GM19468 (cell line): ENCODE measurements around the gene GHR.

Experiments used
- ATAC-seq: cut with Tn5 transposase; IDR thresholded peaks from one replicate; pipeline ENCODE4 v1.9.1; 2021; ENCODE audit warnings: mild to moderate bottlenecking, moderate library complexity, moderate number of reproducible peaks; ENCODE audit not compliant: unreplicated experiment; ENCODE audit errors: extremely low read depth

Gene GHR

DNA sequence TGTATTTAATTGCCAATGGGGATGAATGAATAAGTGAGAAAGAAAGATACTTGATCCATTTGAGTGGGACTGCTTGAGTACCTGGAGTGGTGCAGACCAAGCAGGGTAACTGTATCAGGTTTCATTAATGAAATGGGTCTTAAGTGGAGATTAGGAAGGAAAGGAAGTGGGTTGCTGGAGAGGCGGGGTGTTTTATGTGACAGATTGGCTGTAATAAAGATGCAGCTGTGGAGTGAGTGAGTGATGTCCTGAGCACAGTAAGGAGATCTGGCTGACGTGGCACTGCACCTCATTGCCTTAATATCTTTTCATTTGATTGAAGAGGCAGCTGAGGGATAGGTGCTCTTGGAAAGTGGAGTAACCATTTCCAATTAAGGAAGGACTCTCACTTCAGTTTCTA lies 172.4 kb downstream of the GHR start:
- ATAC-seq, result no peak

DNA sequence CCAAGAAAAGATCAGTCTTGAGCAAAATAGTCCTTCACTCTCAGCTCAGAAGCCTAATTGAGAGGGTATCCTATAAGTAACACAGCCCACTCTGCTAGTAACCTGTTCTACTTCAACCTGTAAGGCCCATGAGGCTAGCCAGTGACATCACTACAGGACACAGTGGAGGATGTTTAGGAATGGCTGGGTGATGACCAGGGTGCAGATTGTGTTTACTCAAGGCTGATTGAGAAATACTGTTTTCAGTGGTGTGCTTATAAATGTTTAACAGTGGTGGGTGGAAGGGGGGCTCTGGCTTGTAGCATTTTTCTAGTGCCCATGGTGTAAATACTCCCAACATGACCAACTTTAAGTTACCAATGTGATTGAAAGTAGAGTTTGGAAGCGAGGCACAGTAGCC lies 173.6 kb downstream of the GHR start:
- no peak for ATAC-seq

DNA sequence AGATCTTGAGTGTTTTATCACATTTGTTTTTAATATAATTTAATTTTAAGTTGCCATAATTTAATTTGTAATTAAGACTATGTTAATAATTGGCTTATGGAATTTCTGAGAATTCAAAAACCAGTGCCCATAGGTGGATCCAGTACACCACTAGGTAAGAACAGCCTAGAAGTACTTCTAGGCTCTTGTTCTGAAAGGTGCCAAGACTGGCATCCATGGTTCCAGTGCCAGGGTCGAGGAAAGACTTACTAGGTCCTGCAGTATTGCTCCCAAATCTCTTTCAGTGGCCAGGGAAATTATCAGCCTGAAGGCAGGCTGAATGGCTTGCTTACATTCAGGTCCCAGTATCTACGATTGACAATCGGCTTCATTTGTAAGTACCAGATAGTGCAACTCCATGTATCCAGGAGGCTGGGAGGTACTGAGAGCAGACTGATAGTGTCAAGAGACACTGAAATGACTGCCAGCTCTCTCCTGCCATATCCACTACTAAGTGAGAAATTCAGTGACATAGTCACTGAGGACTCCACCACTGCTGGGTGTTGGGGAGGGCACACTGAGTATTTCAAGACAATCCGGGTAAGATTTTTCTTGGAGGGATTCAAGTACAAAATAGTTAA lies 174.2 kb downstream of the GHR start:
- no peak for ATAC-seq

DNA sequence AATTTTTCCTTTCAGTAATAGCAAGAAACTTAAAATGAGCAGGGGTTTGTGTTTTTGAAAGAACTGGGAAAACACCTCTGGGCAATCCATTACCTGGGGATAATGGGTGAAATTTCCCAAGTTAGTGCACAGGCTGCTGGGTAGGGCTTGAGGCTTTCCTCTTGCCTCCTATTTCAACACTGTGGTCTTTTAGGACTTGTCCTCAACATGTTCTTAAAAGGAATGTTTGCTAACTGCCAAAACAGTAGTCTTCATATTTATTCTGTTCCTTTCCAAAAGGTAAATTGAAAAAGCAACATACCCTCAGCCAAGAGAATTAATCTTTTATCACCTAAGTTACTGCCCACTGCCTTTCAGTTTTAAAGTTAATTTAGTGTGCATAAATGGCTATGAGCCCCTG lies 175.1 kb downstream of the GHR start:
- no peak for ATAC-seq

DNA sequence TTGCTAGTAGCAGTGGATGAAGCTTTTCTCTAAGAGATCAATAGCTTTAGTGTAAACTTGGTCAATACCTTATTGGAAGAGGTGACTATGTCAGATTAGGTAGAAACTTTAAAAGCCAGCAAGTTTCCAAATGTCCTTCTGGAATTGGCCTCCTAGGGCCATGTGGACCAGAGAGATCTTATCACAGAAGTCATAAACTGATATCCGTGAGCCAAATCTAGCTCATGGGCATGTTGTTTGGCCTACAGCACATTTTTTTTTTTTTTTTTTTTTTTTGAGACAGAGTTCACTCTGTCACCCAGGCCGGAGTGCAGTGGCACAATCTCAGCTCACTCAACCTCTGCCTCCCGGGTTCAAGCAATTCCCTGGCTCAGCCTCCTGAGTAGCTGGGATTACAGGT lies 175.9 kb downstream of the GHR start:
- ATAC-seq, result no peak

DNA sequence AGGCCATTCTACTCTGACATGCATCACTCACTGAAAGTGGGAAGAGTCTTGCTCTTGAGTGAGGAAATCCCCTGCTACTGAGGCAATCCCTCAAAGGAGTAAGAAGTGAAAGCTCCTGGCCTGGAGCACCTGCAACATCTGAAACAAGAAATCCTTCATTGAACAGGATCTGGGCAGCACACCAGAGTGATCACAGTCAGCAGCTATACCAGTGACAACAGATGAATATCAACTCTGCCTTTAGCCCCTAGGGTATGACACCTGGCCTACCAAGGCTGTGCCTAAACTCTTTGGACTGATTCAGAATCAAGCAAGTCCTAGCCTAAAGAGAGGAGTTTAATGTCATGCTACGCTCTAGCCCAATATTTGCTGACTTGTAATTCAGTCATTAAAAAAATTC lies 177.2 kb downstream of the GHR start:
- ATAC-seq, result no peak

DNA sequence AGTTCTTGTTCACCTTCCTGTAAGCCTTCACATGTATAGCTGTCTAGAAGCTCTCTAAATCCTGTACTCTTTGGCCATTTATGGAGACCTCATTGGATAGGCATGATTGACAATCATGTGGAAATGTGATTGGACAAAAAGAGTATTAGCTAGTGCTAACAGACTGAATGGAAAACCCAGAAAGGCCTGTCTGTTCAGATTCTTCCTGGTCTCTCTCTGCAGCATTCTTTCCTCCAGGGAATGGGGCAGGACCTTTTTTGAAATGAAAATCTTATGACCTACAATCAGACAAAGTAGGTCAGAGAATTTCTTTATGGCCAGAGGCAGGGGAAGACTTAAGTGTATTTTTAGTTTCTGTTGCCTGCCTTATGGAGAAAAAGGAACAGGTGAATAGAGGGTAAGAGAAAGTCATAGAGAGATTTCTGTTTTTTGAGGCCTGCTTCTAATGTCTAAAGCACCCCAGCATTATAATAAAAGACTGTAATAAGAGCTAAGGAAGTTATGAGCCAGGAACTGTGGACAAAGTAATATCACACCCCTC lies 181.0 kb downstream of the GHR start:
- ATAC-seq, result no peak

DNA sequence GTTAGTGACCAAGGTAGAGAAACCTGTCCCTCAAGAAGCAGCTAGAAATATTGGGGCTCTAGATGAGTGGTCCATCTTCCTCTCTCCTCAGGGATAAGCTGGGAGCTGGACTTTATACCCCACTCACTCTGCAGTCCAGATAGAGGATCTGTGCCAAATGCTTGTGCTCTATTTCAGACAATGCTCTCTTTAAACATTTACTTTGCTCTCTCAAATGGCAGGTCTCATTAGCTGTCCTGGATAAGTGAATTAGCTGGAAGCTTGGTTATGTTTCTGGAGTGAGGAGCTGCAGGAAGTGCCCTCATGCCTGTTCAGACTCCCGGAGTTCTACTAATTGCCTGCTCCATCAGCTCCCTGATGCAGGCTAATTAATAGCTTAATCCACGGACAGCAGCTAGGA lies 182.3 kb downstream of the GHR start:
- no peak for ATAC-seq

DNA sequence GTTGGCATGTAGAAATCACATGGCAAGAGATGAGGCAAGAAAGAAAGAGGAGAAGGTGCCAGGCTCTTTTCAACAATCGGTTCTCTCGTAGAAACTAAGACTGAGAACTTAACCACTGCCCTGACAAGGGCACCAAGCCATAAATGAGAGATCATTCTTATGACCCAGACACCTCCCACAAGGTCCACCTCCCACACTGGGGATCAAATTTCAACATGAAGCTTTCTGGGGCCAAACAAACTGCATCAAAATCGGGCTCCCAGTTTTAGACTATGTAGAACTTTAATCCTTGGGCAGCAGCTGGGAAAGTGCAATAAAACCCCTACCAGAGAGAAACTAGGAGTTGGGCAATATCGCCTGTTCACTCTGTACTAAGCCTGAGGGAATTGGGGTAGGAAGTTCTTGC lies 183.2 kb downstream of the GHR start:
- ATAC-seq, result no peak

DNA sequence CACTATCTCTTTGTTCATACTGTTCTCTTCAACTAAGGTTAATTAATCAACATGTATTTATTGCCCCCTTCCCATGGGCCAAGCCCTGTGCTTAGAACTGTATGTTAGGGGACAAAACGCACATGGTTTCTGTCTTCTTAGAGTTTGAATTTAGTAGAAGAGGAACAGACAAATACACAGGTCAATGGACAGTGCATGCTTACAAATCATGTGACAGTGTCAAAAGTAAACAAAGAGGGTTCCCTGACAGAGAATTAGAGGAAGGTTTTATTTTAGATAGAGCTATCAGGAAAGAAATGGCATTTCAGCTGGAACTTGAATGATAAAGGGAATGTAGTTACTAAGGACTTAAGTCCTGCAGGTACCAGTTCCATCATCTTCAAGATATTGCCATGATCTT lies 188.2 kb downstream of the GHR start:
- ATAC-seq, result no peak

DNA sequence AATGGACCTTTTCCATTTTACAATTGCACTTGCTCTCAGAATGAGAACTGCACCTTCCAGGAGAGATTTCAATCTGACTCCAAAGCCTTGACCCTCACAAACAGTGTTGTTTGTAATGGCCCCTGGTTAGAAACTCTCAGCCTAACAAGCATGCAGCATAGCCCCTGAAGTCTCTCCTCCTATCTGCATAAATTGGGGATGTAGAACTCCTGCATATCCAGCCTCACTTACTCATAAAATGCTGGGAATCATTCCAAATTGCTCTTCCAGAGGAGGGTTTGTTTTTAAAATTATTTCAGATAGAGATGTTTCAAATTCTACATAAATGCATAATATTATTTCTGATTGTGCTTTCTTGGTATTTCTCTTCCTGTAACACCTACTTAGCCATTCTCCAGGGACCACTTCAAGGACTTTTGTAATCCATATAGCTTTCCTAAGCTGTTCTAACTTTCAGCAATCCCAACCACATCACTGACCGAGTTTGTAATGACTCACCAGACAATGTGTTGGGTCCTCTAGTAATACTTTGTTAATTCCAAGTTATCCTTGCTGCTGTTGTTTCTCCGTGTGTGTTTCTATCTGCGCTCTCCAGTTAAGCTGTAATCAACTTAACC lies 189.6 kb downstream of the GHR start:
- no peak for ATAC-seq

DNA sequence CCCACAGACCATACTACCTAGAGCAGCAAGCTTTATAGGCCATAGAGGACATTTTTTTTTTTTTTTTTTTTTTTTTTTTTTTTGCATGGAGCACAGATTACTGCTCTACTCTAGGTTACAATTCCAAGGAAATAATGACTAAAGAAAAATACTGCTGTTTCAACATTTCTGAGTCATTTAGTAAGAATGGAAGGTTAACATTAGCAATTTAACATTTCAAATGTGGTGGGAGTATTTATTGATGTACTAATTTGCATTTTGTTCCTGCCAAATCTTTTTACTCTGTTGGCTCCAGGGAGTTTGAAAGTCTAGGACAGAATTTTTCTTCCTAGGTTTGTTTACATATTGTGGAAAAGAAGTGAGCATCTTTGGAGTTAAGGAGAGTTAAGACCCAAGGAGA lies 191.3 kb downstream of the GHR start:
- ATAC-seq, result no peak

DNA sequence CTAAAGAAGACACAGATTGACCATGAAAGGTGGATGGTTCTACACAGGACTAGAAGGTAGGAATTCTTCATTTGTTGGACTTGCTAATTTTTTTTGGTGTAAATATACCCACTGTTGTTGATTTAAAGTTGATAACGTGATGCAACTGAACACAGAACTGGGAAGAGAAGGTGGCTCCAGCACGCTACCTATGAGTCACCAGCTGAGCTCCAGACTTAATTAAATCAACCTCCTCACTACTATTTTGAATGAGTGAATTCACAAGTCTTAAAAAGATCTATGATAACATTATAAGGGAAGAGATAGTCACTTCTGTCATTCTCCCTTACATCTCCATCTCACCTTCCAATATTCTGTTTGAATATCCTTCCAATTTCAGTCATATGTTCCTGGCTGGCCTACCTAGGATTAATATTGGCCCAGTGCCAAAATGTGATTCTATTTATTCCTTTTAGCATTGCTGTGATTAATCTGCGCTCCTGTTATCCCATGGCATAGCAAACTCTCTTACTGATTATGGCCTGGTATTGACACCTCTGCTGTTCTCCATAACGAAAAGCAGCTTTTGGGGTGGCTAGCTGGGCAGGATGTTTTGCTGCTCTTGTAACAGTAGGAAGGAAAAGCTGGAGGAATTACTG lies 197.5 kb downstream of the GHR start:
- ATAC-seq, result no peak

DNA sequence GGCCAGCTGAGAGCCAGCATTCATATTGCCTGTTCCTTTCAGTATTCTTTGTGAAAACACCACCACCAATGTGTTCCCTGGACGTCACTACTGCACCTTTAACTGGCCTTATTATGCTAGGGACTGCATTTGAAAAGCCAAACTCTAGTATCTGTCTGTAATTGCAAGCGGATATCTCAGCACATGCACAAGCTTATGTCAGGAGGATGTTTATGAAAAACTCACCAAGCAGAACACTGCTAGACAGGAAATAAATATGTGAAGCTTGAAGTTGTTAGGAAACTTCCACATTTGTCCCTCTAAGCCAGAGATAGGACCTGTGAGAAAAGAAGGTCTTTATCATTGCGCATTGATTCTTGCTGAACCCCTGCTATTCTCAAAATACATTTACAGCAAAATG lies 198.0 kb downstream of the GHR start:
- ATAC-seq, result no peak

DNA sequence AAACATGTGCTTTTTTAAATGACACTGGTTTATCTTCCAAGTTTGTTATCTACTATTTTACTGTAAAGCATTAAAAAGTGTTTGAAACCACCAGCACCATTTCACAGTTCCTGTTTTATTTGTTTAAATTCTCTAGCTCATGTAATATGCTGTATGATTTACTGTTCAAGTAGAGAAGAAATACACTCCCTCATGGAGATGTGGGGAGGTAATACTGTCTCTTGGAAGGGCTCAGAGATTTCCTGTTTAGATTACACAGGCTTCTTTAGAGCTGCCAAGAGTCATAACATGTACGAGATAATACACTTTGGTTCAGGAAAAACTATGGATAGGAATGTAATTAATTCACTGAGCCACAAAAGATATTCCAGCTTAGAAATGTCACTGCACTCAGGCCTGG lies 198.4 kb downstream of the GHR start:
- ATAC-seq, result no peak

DNA sequence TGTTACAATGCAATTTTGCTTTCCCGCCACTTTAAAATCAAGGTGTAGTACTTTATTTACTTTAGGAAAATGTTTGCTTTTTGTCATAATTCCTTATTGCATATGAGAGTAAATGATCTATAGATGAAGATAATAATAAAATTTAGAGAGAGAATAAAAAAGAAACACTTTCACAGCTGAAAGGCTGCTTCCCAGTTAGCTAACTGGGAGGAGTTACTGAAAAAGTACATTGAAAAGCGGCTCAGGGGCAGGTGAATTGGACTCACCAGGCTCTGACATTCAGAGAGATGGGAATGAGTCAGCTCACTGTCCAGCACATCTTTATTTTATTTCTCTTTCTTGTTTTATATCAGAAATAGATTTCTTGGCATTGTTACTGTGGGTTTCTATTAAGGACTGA lies 201.7 kb downstream of the GHR start:
- ATAC-seq, result no peak

DNA sequence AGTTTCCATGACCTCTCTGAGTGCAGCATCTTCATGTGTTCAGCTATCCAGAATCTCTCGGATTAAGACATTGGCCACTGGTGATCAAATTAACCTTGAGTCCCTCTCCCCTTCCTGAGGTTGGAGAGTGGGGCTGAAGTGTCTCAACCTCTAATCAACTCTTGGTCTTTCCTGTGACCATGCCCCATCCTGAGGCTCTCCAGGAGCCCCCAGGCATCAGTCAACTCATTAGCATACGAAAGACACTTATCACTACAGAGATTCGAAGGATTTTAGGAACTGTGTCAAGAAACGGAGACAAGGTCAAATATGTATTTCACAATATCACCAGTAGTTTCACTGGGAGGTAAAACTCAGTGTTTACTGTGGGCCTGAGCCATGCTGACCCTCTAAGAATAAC lies 203.2 kb downstream of the GHR start:
- no peak for ATAC-seq

DNA sequence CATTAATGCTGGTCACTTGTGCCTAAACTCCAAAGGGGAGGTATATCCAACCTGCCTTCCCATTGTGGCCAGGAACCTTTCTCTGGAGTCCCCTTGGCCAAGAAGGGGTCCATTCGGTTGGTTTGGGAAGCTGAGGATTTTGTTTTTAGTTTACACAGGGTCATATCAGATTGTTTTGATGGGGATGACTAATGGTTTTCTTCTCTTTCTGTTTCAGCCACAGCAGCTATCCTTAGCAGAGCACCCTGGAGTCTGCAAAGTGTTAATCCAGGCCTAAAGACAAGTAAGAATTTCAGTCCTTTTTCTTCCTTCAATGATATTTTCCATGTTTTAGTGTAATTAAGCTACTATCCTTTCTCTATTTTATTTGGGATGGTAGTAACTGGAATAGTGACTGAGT lies 205.6 kb downstream of the GHR start:
- no peak for ATAC-seq

DNA sequence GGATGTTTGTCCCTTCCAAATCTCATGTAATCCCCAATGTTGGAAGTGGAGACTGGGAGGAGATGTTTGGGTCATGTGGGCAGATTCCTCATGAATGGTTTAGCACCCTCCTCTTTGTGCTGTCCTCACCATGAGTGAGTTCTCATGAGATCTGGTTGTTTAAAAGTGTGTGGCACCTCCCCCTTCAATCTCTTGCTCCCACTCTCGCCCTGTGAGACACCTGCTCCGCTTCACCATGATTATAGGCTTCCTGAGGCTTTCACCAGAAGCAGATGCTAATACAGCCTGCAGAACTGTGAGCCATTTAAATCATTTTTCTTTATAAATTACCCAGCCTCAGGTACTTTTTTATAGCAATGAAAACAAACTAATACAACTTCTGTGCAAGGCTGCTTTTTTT lies 206.0 kb downstream of the GHR start:
- ATAC-seq, result no peak

DNA sequence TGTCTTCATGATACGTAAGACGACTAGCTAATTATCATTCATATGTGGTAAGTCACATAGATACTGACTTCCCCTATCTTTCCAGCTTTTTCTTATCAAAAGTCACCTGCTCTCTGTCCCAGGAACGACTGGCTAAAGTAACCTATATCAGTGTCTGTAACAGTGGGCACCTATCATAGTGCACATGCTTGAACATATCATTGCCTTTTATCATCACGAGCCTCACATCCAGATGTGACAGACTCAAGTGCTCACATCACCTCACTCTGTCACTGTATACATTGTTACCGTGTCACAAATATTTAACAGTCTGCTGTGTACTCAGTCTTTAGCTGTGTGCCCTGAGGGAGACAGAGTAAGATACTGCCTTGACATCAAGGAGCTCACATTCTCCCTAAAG lies 208.0 kb downstream of the GHR start:
- ATAC-seq, result no peak

DNA sequence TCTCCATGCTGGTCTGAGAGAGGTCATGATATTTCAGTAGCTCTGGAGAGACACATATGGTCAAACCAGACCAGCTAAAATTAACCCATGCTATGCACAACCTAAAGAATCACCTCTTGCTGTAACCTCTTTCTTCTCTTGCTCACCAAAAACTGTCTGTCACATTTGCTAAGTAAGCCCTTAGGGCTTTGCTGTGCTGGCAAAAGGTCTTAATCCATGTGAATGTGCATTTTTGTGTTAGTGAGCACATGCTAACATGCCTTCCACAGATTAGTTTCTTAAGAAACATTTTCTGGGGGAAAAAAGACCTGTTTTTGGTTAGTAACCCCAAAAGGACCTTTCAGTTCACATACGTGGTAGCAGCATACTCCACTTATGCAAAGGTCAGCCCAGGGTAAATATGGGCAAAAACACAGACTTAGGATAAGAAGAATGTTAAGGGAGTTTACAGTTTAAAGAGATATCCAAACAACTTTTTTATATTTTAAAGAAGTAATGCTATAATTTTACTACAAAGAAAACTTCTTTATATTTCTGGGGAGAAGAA lies 209.2 kb downstream of the GHR start:
- ATAC-seq, result no peak

DNA sequence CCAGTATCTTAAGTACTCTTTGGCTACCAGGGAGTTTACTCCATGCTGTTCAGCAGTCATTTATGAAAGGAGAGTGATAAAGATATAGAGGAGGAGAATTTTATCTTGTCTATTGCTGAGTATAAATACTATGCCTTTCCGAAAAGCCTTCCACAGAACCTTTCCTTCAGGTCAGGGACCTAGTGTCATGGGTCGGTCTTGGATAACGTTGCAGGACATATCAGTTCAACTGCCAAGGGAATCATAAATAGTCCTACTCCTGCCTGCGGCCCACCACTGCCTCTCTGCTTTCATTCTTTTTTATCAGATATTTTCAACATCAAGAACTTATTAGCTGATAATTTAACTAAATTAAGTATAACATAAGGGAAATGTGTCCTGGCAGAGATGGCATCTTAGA lies 211.3 kb downstream of the GHR start:
- ATAC-seq, result no peak
